Natural killer cell treated with Interleukin-12 subunit alpha and Interleukin-12 subunit beta and Interleukin-15 and Interleukin-18, amount 100 ng/mL, for 72 hours (primary cell): ENCODE measurements around the gene PDK2. TPM values are rescaled to one million over a fixed set of nuclear protein-coding genes. Genes with fewer than 3 reads are reported as not detected.

ENCODE experiments used
- ATAC-seq, 2 donors: fragments of 150-1000 bp; cut with Tn5 transposase in 1 of 2; sonication (Bioruptor Pico), chemical (Tn5 transposase) in 1 of 2; 2 replicates each; pipeline ENCODE4 v1.10.0; 2021
- DNase-seq: peaks from one replicate; pipeline ENCODE4 v3.0.0; 2022; ENCODE audit warnings: low spot score
- H3K27ac Mint-ChIP-seq, 2 donors: 1 replicate in 1 of 2; 2 replicates in 1 of 2; pipeline ENCODE4 v1.8.0; 2022; ENCODE audit warnings: mixed read lengths in 2 of 2, mild to moderate bottlenecking in 1 of 2, moderate library complexity in 1 of 2
- H3K27me3 Mint-ChIP-seq, 2 donors: 1 replicate in 1 of 2; 2 replicates in 1 of 2; pipeline ENCODE4 v1.8.0; 2022; ENCODE audit warnings: mixed read lengths in 2 of 2
- H3K36me3 Mint-ChIP-seq: one replicate; pipeline ENCODE4 v1.8.0; 2022; ENCODE audit warnings: mixed read lengths
- H3K4me1 Mint-ChIP-seq, 2 donors: 1 replicate in 1 of 2; 2 replicates in 1 of 2; pipeline ENCODE4 v1.8.0; 2022; ENCODE audit warnings: low read depth in 2 of 2, mixed read lengths in 2 of 2, mild to moderate bottlenecking in 1 of 2
- H3K4me3 Mint-ChIP-seq: one replicate; pipeline ENCODE4 v1.8.0; 2022; ENCODE audit warnings: mixed read lengths
- H3K9me3 Mint-ChIP-seq: 2 replicates; pipeline ENCODE4 v1.8.0; 2022; ENCODE audit warnings: mixed read lengths
- total RNA-seq, 2 donors: library from RNA; stranded (reverse); gene quantifications; one replicate each; pipeline ENCODE4 v1.2.3, GENCODE V29; 2022

Gene PDK2
- total RNA-seq, 2 donors from 2014 or later = 11.8 to 13.7 TPM

DNA sequence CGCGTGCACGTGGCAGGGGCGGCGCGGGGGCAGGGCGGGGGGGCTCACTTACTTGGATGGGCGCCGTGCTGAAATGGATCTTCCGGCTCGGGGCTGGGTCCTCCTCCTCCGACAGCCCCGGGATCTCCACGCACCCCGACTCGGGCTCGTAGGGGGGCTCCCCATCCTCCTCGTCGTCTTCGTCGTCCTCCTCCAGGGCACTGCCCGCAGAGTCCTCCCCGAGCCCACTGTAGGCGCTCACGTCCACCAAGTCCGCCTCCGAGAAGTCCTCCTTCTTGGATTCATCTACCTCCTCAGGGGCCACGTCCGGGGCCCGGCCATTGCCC is 53.9 kb downstream of the PDK2 start:
- H3K27ac Mint-ChIP-seq = peak overlapping the region; percentile 97
- peaks cover 38 to 39% of the 10 kb centered on the region in 2 donors for H3K4me1 Mint-ChIP-seq
- no peak for ATAC-seq
- H3K27me3 Mint-ChIP-seq = no peaks in the 10 kb centered on the region
- DNase-seq = no peak
- peaks cover 10% of the 10 kb centered on the region for H3K36me3 Mint-ChIP-seq
- H3K9me3 Mint-ChIP-seq = no peaks in the 10 kb centered on the region
- H3K4me3 Mint-ChIP-seq = peak overlapping the region; percentile 97

DNA sequence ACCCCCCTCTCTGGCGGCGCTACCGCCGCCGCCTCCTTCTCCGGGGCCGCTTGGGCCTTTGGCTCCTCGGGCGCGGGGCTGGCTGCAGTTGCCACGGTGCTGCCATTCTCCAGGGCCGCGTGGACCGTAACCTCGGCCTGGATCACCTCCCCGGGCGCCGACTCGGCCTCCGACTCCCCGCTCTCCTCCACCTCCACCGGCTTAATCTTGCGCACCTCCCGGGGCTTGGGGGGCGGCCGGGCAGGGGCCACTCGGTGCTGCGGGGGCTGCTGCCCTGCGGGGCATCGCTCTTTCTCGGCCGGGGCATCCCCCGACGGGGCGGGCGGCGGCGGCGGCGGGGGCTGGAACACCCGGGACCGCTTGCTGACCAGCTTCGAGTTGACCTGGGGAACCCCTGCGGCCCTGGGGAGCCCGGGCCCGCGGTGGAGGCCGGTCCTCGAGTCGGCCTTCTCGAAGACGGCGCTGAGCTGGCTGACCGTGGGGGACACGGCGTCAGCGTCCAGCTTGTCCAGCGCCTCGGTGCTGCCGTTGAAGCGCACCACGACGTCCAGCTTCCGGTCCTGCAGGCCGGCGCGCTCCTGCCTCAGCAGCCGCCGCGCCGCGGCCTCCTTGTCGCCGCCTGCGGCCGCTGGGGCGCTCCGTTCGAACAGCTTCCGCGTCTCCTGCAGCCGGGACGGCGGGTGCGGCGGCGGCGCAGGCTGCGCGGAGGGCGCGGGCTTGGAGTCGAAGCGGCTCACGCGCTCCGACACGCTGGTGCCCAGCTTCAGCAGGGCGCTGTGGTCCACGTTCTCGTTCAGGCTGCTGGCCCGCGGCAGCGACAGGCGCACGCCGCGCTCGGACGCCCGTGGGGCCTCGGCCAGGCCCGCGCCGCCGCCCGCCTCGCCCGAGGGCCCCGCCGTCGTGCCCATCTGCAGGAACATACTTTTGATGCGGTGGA is 54.5 kb downstream of the PDK2 start:
- ATAC-seq (peak; percentile 26 to 39), DNase-seq (peak; percentile 78)
- peak overlapping the region; percentile 97 for H3K4me3 Mint-ChIP-seq
- H3K27ac Mint-ChIP-seq = peak overlapping the region; percentile 97
- H3K4me1 Mint-ChIP-seq = peaks cover 31 to 33% of the 10 kb centered on the region in 2 donors
- no peaks in the 10 kb centered on the region for H3K9me3 Mint-ChIP-seq
- H3K36me3 Mint-ChIP-seq = peaks cover 6% of the 10 kb centered on the region
- H3K27me3 Mint-ChIP-seq = no peaks in the 10 kb centered on the region

DNA sequence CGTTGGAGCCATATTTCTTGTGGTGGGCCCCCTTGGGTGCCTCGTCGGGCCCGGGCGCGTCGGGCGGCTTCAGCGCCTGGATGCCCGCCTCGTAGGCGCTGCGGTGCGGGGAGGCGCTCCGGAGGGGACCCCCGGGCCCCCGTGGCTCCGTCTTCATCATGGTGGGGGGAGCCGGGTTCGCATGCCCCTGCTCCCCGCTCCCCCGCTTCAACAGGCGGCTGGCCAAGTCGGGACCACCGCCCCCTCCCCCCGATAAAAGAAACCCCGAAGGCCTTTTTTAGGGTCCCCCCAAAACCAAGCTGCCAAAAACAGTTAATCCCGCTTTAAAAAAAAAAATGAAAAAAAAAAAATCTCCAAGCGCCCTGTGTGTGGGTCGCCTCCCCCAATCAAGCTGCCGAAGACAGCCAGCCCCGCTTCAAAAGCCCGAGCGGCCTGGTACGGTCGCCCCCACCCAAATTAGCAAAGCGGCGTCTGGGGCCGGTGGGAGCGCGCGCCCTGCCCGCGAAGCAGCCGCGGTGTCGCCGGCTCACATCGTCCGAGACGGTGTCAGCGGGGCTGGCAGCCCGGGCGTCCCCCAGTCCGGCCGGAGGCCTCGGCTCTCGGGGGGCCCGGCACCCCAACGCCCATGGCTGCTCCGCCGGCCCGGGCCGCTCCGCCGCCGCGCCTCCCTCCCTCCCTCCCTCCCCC is 55.3 kb downstream of the PDK2 start, which contains the start of gene PPP1R9B:
Gene PPP1R9B (minus strand): TSS at position 324 of the 687 bp plus-strand sequence. CDS start 164 bp downstream, at position 160.
- Mint-ChIP-seq H3K36me3 (peaks cover 6% of the 10 kb centered on the region), H3K9me3 (no peaks in the 10 kb centered on the region), H3K4me1 (peaks cover 23 to 26% of the 10 kb centered on the region in 2 donors), H3K4me3 (peak within 1 kb of the TSS; percentile 97), H3K27ac (peak within 1 kb of the TSS; percentile 88 to 97), H3K27me3 (no peaks in the 10 kb centered on the region)
- peak in 1 of 2 donors; percentile 17 for ATAC-seq
- no peak for DNase-seq

DNA sequence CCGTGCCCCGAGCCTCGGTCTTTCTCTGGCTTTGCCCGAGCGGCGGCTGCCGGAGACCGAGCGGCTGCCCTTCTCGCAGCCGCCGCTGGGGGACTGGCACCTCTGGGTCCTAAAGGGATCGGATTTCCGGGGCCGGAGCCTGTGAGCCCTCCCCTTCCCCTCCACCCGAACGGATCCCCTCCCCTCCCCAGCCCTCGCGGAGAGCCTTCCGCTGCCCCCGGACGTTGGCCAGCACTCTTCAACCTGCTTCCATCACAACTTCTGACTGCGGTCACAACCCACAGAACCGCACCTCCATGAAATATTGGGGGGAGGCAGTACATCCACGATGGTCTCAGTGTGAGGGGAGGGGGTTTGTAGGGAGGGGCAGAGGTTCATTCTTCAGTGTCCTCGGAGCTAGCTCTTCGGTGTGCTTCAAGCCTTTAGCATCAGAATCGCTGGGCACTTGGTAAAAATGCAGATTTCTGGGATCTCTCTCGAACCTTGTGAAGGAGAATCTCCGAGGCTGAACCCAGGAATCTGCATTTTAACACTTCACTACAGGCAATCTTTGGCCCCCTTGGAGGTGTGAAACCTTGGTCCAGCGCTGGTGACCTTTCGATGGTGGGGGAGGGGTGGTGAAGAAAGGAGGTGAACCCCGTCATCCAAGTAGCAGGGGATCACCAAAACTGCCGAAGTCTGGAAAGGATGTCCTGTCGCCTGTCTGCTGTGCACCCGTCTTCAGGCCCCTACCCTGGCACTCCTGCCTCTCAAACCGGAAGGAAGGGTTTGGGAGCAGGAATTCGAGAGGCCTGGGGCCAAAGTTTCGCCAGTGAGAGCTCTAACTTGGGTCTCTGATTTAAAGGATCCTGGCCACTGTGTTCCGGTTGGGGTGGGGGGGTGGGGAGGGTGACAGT is 56.1 kb downstream of the PDK2 start:
- Mint-ChIP-seq H3K4me1 (peaks cover 18 to 19% of the 10 kb centered on the region in 2 donors), H3K27me3 (no peaks in the 10 kb centered on the region)
- peak; percentile 87 to 89 for ATAC-seq

DNA sequence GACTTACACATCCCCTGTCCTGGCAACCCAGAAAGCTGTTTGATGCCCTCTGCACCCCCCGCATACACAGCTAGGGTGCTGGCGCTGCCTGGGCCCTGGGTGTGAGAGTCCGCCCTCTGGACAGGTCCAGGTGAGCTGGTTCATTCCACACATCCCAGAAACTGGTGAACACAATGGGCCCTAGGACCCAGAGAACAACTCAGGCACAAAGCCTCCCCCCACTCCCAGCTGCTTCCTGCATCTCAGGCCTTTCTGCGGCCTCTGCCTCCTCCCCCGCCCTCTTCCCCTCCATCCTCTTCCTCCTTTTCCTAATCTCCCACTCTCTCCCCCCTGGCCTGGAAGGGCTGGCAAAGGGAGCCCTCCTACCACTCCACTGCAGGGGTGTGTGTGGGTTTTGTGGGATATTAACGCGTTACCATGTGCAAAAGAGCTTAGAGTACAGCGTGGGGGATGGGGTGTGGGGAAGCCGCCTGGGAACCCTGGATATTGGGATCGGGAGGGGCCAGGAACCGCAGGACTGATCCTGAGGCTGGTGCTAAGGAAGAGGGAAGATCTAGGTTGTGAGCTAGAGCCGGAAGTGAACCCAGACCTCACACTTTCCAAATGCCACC is 56.9 kb downstream of the PDK2 start:
- H3K4me1 Mint-ChIP-seq = peaks cover 11 to 12% of the 10 kb centered on the region in 2 donors
- H3K4me3 Mint-ChIP-seq = peak overlapping the region; percentile 97
- peaks cover 5% of the 10 kb centered on the region for H3K36me3 Mint-ChIP-seq
- DNase-seq (no peak), ATAC-seq (peak; percentile 7 to 35)
- H3K27me3 Mint-ChIP-seq = no peaks in the 10 kb centered on the region
- H3K27ac Mint-ChIP-seq = peak overlapping the region; percentile 85 to 88
- H3K9me3 Mint-ChIP-seq = no peaks in the 10 kb centered on the region

More for the DNA sequence above, 56.1 kb downstream of the PDK2 start:
- H3K27ac Mint-ChIP-seq = peak overlapping the region; percentile 85 to 88
- no peaks in the 10 kb centered on the region for H3K9me3 Mint-ChIP-seq
- peaks cover 6% of the 10 kb centered on the region for H3K36me3 Mint-ChIP-seq
- DNase-seq = peak; percentile 94
- H3K4me3 Mint-ChIP-seq = peak overlapping the region; percentile 97

DNA sequence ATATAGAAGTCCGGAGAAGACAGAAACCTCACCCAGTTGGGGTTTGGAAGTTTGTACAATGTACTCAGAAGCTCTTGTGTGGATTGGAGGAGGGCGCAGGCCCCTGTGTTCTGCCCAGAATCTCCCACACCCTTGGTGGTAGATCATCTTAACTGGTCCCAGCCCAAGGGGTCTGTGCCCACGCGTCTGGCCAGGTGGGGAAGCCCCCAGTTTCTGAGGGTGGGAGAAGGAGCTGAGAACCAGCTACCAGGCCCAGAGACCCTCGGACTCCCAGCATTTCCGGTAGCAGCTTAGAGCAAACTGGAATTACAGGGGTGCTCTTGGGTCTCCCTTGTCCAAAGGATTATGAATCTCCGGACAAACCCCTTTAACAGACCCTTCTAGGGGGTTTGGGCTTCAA is 57.6 kb downstream of the PDK2 start:
- Mint-ChIP-seq H3K4me3 (no peak overlapping the region), H3K36me3 (no peaks in the 10 kb centered on the region), H3K27ac (peak overlapping the region in 1 of 2 donors; percentile 85)

DNA sequence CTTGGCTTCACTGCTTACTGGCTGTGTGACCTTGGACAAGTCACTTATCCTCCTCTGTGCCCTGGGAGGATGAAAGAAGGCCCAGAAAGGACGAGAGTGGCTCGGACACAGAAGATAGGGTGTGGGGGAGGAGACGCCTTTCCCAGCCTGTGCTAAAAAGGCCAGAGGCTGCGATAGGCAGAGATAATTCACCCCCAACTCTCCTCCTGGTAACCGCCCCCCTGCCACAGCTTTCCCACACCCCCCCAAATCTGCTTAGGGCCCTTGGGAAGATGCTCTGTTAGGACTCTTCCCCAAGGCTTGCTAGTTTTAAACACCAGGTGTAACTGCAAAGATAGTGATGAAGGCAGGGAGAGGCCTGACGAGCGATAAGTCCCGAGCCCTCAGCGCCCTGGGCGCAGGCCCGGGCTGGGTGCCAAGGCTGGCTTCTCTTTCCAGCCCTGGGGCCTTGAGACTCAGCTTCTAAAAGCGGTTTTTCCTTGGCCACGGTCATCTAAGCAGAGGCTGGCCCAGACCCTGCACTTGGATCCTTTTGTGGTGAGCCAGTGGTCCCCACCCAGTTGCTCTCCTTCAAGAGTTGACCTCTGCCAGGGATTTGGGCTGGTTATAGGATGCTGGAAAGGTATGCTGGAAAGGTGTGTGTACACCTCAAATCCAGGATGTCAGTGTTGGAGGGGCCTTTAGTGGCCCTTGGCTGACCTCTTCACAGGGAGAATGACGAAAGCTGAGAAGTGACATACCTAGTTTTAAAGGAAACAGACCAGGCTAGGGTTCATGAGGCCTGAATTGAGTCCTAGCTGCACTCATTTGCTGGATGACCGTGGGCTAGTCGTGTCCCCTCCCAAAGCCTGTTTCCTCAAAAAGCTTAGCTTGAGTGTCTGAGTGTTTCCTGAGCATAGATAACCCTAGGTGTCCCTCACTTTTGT is 58.8 kb downstream of the PDK2 start:
- Mint-ChIP-seq H3K4me1 (peaks cover 13 to 14% of the 10 kb centered on the region in 2 donors), H3K9me3 (no peaks in the 10 kb centered on the region), H3K36me3 (no peaks in the 10 kb centered on the region), H3K27me3 (no peaks in the 10 kb centered on the region), H3K4me3 (no peak overlapping the region), H3K27ac (peak overlapping the region in 1 of 2 donors; percentile 27)
- ATAC-seq (no peak), DNase-seq (no peak)

More for the DNA sequence above, 57.6 kb downstream of the PDK2 start:
- ATAC-seq (no peak), DNase-seq (no peak)
- Mint-ChIP-seq H3K4me1 (peaks cover 5 to 8% of the 10 kb centered on the region in 2 donors), H3K27me3 (no peaks in the 10 kb centered on the region), H3K9me3 (no peaks in the 10 kb centered on the region)

DNA sequence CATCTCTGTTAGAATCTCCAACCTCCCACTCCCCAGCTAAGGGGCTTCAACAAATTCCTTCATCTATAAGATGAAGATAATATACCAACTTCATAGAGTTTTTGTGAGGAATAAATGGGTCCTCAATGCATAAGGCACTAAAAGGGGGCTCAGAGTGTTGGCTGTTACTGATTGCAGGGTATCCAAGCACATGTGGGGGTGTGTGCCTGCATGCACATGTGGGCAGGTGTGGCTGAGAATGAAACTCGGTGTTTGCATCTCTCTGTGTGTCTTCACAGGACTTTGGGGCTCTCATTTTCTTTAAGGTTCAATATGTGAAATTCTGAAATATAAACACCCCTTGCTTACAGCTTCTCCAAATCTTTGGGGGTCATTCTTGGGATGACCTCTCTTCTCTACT is 59.5 kb downstream of the PDK2 start:
- no peaks in the 10 kb centered on the region for H3K36me3 Mint-ChIP-seq
- peak overlapping the region in 1 of 2 donors; percentile 27 for H3K27ac Mint-ChIP-seq
- ATAC-seq = no peak
- H3K4me1 Mint-ChIP-seq = peaks cover 13 to 14% of the 10 kb centered on the region in 2 donors
- DNase-seq = no peak
- H3K9me3 Mint-ChIP-seq = no peaks in the 10 kb centered on the region
- H3K27me3 Mint-ChIP-seq = no peaks in the 10 kb centered on the region
- H3K4me3 Mint-ChIP-seq = no peak overlapping the region

DNA sequence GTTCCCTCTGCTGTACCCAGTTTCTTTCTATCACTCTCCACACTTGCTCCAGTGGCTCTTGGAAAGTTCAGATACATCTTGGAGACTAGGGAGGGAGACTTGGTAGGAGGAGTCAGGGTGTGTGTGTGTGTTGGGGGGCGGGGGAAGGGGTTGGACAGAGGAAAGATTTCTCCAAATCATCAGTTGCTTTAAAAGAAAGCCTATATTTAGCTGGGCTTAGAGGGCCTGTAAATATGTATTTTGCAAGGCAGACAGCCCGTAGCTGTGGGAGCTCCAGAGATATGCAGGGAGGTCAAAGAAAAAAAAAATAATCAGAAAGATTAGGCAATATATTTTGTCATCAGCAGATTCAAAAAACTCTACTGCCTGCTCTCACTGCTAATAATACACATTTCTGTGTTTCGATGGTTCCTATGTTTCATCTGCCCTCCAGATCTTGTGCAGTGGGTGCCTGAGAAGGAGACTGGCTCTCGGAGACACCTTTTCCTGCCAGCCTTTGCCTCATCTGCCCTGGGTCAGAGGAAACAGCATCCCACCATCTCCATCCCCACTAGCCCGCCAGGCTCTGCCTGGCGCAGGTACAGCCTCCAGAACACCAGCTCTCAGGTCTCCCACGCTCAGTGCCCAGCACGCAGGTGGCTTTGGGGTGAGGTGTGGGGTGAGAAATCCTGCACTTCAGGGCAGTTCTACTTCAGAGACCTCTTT is 60.1 kb downstream of the PDK2 start:
- Mint-ChIP-seq H3K9me3 (no peaks in the 10 kb centered on the region), H3K4me3 (no peak overlapping the region), H3K36me3 (no peaks in the 10 kb centered on the region), H3K27ac (peak overlapping the region in 1 of 2 donors; percentile 27), H3K4me1 (peaks cover 13 to 14% of the 10 kb centered on the region in 2 donors), H3K27me3 (no peaks in the 10 kb centered on the region)
- DNase-seq (no peak), ATAC-seq (no peak)

DNA sequence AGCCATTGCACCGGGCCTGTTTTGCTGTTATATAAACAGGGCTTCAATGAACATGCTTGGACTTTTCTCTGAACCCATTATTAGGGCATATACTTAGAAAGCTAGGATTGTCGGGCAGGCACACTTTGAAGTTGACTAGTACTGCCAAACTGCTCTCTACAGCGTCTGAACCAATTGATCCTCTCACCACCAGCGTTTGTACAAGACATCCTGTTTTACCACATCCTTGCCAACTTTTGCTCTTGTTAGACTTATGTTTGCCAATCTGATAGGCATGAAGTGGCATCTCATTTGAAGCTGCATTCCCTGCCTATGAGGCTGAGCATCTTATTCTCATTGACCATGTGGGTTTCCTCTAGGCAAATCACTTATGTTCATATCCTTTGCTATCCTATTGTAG is 62.7 kb downstream of the PDK2 start:
- H3K4me1 Mint-ChIP-seq = peaks cover 26 to 31% of the 10 kb centered on the region in 2 donors
- no peak overlapping the region for H3K4me3 Mint-ChIP-seq
- H3K9me3 Mint-ChIP-seq = no peaks in the 10 kb centered on the region
- DNase-seq = no peak
- ATAC-seq = no peak
- H3K36me3 Mint-ChIP-seq = no peaks in the 10 kb centered on the region
- H3K27me3 Mint-ChIP-seq = peaks cover 0 to 7% of the 10 kb centered on the region in 2 donors
- no peak overlapping the region for H3K27ac Mint-ChIP-seq

DNA sequence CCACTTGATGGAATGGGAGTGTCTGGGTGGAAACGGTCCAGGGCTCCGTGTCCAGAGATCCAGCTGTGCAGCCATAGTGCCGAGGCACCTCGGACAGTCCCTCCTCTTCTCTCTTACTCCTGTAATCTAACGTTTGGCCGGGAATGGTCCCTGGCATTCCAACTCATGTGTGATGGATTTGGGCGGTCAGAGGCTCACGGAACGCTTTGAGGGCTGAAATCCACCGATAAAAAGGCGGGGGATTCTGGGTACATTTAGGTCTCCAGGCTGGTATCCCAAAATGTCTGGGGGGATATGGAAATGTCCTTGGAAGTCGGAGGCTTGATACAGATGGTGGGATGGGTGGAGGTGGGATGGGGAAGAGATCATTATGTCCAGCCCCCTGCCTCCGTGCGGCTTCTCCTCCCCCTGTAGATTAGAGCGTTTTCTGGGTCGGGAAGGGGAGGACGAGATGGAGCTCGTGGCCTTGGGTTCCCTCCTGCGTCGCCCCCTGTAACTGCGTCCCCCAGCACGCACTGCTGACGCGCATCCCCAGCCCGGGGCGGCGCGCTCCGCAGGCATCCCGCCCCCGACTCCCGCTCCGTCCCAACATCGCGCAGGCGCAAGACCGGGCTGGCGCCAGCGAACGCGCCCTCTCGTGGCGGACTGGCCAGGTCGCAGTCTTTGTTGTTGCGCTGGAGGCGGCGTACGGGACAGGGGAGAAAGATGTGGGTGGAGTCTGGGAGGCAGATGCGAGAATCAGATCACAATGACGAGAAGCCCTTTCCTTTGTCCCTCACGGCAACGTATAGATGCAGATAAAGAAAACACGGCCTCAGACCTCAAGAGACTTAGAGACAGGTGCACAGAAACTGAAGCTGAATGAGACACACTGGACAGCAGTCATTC is 66.1 kb downstream of the PDK2 start:
- DNase-seq = peak; percentile 94

More for the DNA sequence above, 66.1 kb downstream of the PDK2 start:
- Mint-ChIP-seq H3K36me3 (no peaks in the 10 kb centered on the region), H3K27ac (peak overlapping the region; percentile 70 to 81), H3K4me1 (peaks cover 26 to 31% of the 10 kb centered on the region in 2 donors), H3K27me3 (peaks cover 0 to 7% of the 10 kb centered on the region in 2 donors), H3K4me3 (peak overlapping the region; percentile 85), H3K9me3 (no peaks in the 10 kb centered on the region)
- peak; percentile 98 for ATAC-seq
